Measurements from ENCODE around the gene PLEKHG4B.

GRCh38 chr5:93221-93980, 1.4 kb downstream of the PLEKHG4B start:
- TF ChIP-seq CTCF (IDR thresholded peaks at IDR 0.05) = no peak
- TF ChIP-seq POLR2A (IDR thresholded peaks at IDR 0.05) = no peak

Data from thyroid gland (tissue), 4 donors.